Right renal pelvis (tissue), 4 donors: Measurements from ENCODE around the gene CLCN6. TPM values are rescaled to one million over a fixed set of nuclear protein-coding genes. Genes with fewer than 3 reads are reported as not detected.
A peak's percentile ranks its signal among the peaks of the same experiment; 100 is the strongest.

Source experiments
- DNase-seq, 4 donors: peaks; one replicate each; pipeline ENCODE4 v3.0.0-alpha.2; 2013; ENCODE audit warnings: low read depth in 4 of 4, low spot score in 3 of 4, missing footprints in 1 of 4
- polyA plus RNA-seq, 4 donors: library from polyadenylated mRNA; unstranded; fragments of 120-200 nt; gene quantifications; one replicate each; pipeline ENCODE4 v1.2.1, GENCODE V29; 2013; ENCODE audit not compliant: insufficient read length in 4 of 4

Gene CLCN6
- 10 to 100 TPM; 15.5 to 20.1 (median 16.6) TPM for polyA plus RNA-seq

GRCh38 chr1:11805422-11806306, at the start of gene CLCN6, which contains the start of gene MTHFR:
Gene CLCN6 (plus strand): TSS chr1:11806191. CDS start chr1:11806263, 72 bp downstream.
Gene MTHFR (minus strand): TSS chr1:11805964. CDS start chr1:11803116, 2,848 bp downstream.
- peak; percentile 95 to 98 (median 96) for DNase-seq

- DNase-seq = no peak
Measured at GRCh38 chr1:11757047-11757446, 48.9 kb upstream of the CLCN6 start.

GRCh38 chr1:11759791-11760190, 46.2 kb upstream of the CLCN6 start:
- DNase-seq = no peak

- DNase-seq = no peak
Measured at GRCh38 chr1:11761285-11761684, 44.7 kb upstream of the CLCN6 start.

GRCh38 chr1:11761988-11762406, 44.0 kb upstream of the CLCN6 start, which contains the start of gene C1orf167:
Gene C1orf167 (plus strand): TSS chr1:11762193. CDS start chr1:11764401, 2,208 bp downstream.
- DNase-seq = no peak

GRCh38 chr1:11764115-11764514, 41.9 kb upstream of the CLCN6 start:
- no peak for DNase-seq

- DNase-seq = no peak
Measured at GRCh38 chr1:11764519-11764918, 41.5 kb upstream of the CLCN6 start.

GRCh38 chr1:11765661-11766428, 40.1 kb upstream of the CLCN6 start:
- no peak for DNase-seq

- no peak for DNase-seq
Measured at GRCh38 chr1:11766429-11766776, 39.6 kb upstream of the CLCN6 start.

GRCh38 chr1:11767922-11768704, 37.9 kb upstream of the CLCN6 start:
- DNase-seq = no peak

- DNase-seq = no peak
Measured at GRCh38 chr1:11768821-11769220, 37.2 kb upstream of the CLCN6 start.

GRCh38 chr1:11769274-11769673, 36.7 kb upstream of the CLCN6 start:
- no peak for DNase-seq

- no peak for DNase-seq
Measured at GRCh38 chr1:11770011-11770410, 36.0 kb upstream of the CLCN6 start.

- DNase-seq = no peak
Measured at GRCh38 chr1:11771481-11772043, 34.4 kb upstream of the CLCN6 start.

- DNase-seq = no peak
Measured at GRCh38 chr1:11772458-11772857, 33.5 kb upstream of the CLCN6 start.

- DNase-seq = no peak
Measured at GRCh38 chr1:11774753-11775152, 31.2 kb upstream of the CLCN6 start.

GRCh38 chr1:11777658-11778322, 28.2 kb upstream of the CLCN6 start:
- DNase-seq = no peak

GRCh38 chr1:11778336-11778735, 27.7 kb upstream of the CLCN6 start:
- DNase-seq = no peak

- no peak for DNase-seq
Measured at GRCh38 chr1:11778844-11779623, 27.0 kb upstream of the CLCN6 start.
